Neural crest cell (in vitro differentiated cells): ENCODE data around the gene PA2G4. TPM values are rescaled to one million over a fixed set of nuclear protein-coding genes. Genes with fewer than 3 reads are reported as not detected.
A peak's percentile ranks its signal among the peaks of the same experiment; 100 is the strongest.

Experiments
- DNase-seq: peaks from one replicate; pipeline ENCODE4 v3.0.0; 2021; ENCODE audit warnings: low read depth, mixed read lengths, low spot score
- H3K27ac Mint-ChIP-seq: one replicate; pipeline ENCODE4 v1.8.0; 2021; ENCODE audit warnings: mild to moderate bottlenecking, mixed read lengths; ENCODE audit not compliant: unreplicated experiment
- H3K27me3 Mint-ChIP-seq: 2 replicates; pipeline ENCODE4 v1.8.0; 2021; ENCODE audit warnings: low read depth, mild to moderate bottlenecking, mixed read lengths
- H3K36me3 Mint-ChIP-seq: 2 replicates; pipeline ENCODE4 v1.8.0; 2021; ENCODE audit warnings: low read depth, mild to moderate bottlenecking, mixed read lengths
- H3K4me1 Mint-ChIP-seq: 2 replicates; pipeline ENCODE4 v1.8.0; 2021; ENCODE audit warnings: mixed read lengths
- H3K4me3 Mint-ChIP-seq: one replicate; pipeline ENCODE4 v1.8.0; 2021; ENCODE audit warnings: mild to moderate bottlenecking, mixed read lengths
- H3K9me3 Mint-ChIP-seq: 2 replicates; pipeline ENCODE4 v1.8.0; 2021; ENCODE audit warnings: mixed read lengths
- total RNA-seq: library from RNA; stranded (reverse); gene quantifications from 2 replicates; pipeline ENCODE4 v1.2.1, GENCODE V29; 2021
- TF ChIP-seq, protein P1 (sequence below): fragments of 200-600 bp; sonication (generic); conservative IDR thresholded peaks from 2 replicates; pipeline ENCODE4 v1.5.0; 2021; ENCODE audit warnings: antibody characterized with exemption, mild to moderate bottlenecking

The PA2G4 gene
- total RNA-seq, 1 donor from 2014 or later = 201 TPM

DNA sequence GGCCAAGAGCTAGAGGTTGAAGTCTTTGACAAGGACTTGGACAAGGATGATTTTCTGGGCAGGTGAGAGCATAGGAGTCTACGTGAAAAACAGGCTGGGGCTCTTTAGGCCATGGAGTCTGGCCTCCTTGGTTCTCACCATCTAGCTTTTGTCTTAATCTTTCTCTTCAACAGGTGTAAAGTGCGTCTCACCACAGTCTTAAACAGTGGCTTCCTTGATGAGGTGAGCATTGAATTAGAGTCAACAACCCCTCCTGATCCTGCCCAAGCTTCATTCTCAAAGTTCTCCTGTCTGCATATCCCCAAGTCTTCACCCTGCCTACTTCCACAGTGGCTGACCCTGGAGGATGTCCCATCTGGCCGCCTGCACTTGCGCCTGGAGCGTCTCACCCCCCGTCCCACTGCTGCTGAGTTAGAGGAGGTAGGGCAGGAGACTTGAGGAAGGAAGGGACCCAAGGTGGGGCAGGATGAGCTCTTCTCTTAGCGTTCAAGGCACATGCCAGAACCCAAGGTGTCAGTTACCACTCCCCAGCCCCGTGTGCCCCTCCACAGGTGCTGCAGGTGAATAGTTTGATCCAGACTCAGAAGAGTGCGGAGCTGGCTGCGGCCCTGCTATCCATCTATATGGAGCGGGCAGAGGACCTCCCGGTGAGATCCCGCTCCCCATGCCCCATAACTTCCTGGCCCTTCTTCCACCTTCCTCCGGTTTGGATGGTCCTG is 33.7 kb downstream of the PA2G4 start:
- Mint-ChIP-seq H3K4me3 (no peak overlapping the region), H3K36me3 (peaks cover 44% of the 10 kb centered on the region), H3K4me1 (no peaks in the 10 kb centered on the region), H3K27ac (peak overlapping the region; percentile 29), H3K27me3 (no peaks in the 10 kb centered on the region), H3K9me3 (no peaks in the 10 kb centered on the region)
- TF ChIP-seq, protein P1, sequence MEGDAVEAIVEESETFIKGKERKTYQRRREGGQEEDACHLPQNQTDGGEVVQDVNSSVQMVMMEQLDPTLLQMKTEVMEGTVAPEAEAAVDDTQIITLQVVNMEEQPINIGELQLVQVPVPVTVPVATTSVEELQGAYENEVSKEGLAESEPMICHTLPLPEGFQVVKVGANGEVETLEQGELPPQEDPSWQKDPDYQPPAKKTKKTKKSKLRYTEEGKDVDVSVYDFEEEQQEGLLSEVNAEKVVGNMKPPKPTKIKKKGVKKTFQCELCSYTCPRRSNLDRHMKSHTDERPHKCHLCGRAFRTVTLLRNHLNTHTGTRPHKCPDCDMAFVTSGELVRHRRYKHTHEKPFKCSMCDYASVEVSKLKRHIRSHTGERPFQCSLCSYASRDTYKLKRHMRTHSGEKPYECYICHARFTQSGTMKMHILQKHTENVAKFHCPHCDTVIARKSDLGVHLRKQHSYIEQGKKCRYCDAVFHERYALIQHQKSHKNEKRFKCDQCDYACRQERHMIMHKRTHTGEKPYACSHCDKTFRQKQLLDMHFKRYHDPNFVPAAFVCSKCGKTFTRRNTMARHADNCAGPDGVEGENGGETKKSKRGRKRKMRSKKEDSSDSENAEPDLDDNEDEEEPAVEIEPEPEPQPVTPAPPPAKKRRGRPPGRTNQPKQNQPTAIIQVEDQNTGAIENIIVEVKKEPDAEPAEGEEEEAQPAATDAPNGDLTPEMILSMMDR = no peak
- no peak for DNase-seq

DNA sequence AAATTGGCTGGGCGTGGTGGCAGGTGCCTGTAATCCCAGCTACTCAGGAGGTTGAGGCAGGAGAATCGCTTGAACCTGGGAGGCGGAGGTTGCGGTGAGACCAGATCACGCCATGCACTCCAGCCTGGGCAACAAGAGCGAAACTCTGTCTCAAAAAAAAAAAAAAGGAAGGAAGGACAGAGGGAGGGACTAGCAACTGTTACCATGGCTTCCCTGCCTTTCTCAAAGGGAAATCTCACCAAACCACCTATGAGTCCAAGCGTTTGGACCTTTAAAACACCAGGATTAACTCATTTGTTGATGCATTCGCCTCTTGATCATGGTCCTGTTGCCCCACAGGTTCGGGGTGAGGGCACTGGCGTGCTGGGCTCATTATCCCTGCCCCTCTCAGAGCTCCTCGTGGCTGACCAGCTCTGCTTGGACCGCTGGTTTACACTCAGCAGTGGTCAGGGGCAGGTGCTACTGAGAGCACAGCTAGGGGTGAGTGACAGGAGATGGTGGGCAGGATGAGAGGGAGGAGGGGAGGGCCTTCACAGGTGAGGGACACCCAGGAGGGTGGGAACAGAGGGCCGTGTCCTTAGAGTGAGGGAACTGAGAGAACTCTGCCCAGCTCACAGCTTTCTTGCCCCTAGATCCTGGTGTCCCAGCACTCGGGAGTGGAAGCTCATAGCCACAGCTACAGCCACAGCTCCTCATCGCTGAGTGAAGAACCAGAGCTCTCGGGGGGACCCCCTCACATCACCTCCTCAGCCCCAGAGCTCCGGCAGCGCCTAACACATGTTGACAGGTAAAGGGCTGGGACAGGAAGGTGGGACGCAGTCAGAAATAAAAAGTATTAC is 37.8 kb downstream of the PA2G4 start:
- DNase-seq = no peak

GRCh38 chr12:56143217-56143616 is 38.9 kb downstream of the PA2G4 start:
- Mint-ChIP-seq H3K27ac (peak overlapping the region; percentile 57), H3K4me3 (peak overlapping the region; percentile 34), H3K36me3 (peaks cover 40% of the 10 kb centered on the region), H3K4me1 (no peaks in the 10 kb centered on the region), H3K27me3 (no peaks in the 10 kb centered on the region), H3K9me3 (no peaks in the 10 kb centered on the region)
- TF ChIP-seq, protein P1 = no peak
- no peak for DNase-seq

More for the DNA sequence above, 37.8 kb downstream of the PA2G4 start:
- Mint-ChIP-seq H3K36me3 (peaks cover 46% of the 10 kb centered on the region), H3K4me3 (no peak overlapping the region), H3K27ac (no peak overlapping the region), H3K4me1 (no peaks in the 10 kb centered on the region), H3K9me3 (no peaks in the 10 kb centered on the region), H3K27me3 (no peaks in the 10 kb centered on the region)
- TF ChIP-seq, protein P1 = no peak

DNA sequence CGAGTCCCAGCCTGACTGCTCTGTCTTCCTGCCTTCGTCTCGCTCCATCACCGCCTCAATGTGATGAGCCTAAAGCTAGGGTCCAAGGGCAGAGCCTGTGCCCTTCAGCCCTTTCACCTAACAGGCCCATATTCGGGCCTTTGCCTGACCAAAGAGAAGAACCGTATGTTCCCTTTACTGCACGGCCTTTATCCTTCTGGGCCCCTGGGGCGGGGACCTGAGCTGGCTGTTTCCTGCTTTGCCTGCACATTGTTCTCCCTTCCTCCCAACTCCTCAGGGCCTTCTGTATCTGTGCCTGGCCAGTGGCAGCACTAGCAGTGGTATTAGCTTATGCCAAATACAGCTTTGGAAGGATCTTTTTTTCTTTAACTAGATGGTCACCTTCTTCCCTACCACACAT is 39.5 kb downstream of the PA2G4 start:
- H3K4me1 Mint-ChIP-seq = no peaks in the 10 kb centered on the region
- H3K9me3 Mint-ChIP-seq = no peaks in the 10 kb centered on the region
- peak overlapping the region; percentile 19 for H3K4me3 Mint-ChIP-seq
- H3K27ac Mint-ChIP-seq = no peak overlapping the region
- TF ChIP-seq, protein P1 = no peak
- no peaks in the 10 kb centered on the region for H3K27me3 Mint-ChIP-seq
- peaks cover 34% of the 10 kb centered on the region for H3K36me3 Mint-ChIP-seq
- no peak for DNase-seq

- H3K4me1 Mint-ChIP-seq = no peaks in the 10 kb centered on the region
- DNase-seq = no peak
- H3K27me3 Mint-ChIP-seq = no peaks in the 10 kb centered on the region
- no peak overlapping the region for H3K4me3 Mint-ChIP-seq
- no peak overlapping the region for H3K27ac Mint-ChIP-seq
- no peaks in the 10 kb centered on the region for H3K9me3 Mint-ChIP-seq
- TF ChIP-seq, protein P1 = no peak
- peaks cover 29% of the 10 kb centered on the region for H3K36me3 Mint-ChIP-seq
Observed at GRCh38 chr12:56145217-56145616, 40.9 kb downstream of the PA2G4 start.
